Progenitor cell of endocrine pancreas (in vitro differentiated cells): ENCODE measurements around the gene WSB2. TPM values are rescaled to one million over a fixed set of nuclear protein-coding genes. Genes with fewer than 3 reads are reported as not detected.
"Not testable (repeated sequence)": the region's sequence is repeated elsewhere in the genome, so short reads cannot be mapped to it uniquely, and the experiment has no call there.

Experiments used
- DNase-seq: peaks from one replicate; pipeline ENCODE4 v3.0.0; 2021; ENCODE audit warnings: low spot score; ENCODE audit not compliant: unreplicated experiment
- H3K27ac Mint-ChIP-seq: 2 replicates; pipeline ENCODE4 v1.8.0; 2021; ENCODE audit warnings: mild to moderate bottlenecking, moderate library complexity, mixed read lengths
- H3K27me3 Mint-ChIP-seq: 2 replicates; pipeline ENCODE4 v1.8.0; 2021; ENCODE audit warnings: mixed read lengths
- H3K36me3 Mint-ChIP-seq: 2 replicates; pipeline ENCODE4 v1.8.0; 2022; ENCODE audit warnings: mixed read lengths; ENCODE audit not compliant: insufficient read depth
- H3K4me1 Mint-ChIP-seq: 2 replicates; pipeline ENCODE4 v1.8.0; 2021; ENCODE audit warnings: low read depth, mixed read lengths
- H3K4me3 Mint-ChIP-seq: 2 replicates; pipeline ENCODE4 v1.8.0; 2021; ENCODE audit warnings: low read depth, mild to moderate bottlenecking, moderate library complexity, mixed read lengths
- H3K9me3 Mint-ChIP-seq: 2 replicates; pipeline ENCODE4 v1.8.0; 2021; ENCODE audit warnings: low read depth, mixed read lengths
- total RNA-seq: library from RNA; stranded (reverse); gene quantifications from 2 replicates; pipeline ENCODE4 v1.2.1, GENCODE V29; 2021
- TF ChIP-seq, protein P1 (sequence below): fragments of 200-600 bp; sonication (generic); IDR thresholded peaks from one replicate; pipeline ENCODE4 v1.5.0; 2021; ENCODE audit warnings: antibody characterized with exemption, mild to moderate bottlenecking; ENCODE audit not compliant: unreplicated experiment

Gene WSB2
- total RNA-seq, 1 donor from 2014 or later = 46.9 TPM

DNA sequence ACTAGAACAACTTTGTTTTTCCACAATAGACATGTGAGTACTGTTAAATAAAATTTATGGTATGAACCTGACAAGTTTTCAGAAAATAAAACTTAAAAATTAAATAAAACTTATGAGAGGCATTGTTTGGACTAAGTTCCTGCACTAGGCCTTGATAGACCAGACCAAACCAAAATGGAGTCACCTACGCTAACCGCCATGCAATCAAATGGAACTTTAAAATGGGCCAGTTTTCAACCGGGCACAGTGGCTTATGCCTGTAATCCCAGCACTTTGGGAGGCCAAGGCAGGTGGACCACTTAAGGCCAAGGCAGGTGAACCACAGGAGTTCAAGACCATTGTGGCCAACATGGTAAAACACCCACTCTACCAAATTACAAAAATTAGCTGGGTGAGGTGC is 49.6 kb downstream of the WSB2 start:
- Mint-ChIP-seq H3K9me3 (no peaks in the 10 kb centered on the region), H3K4me3 (no peak overlapping the region), H3K4me1 (peaks cover 6% of the 10 kb centered on the region), H3K36me3 (no peaks in the 10 kb centered on the region), H3K27me3 (no peaks in the 10 kb centered on the region), H3K27ac (no peak overlapping the region)
- no peak for DNase-seq
- TF ChIP-seq, protein P1, sequence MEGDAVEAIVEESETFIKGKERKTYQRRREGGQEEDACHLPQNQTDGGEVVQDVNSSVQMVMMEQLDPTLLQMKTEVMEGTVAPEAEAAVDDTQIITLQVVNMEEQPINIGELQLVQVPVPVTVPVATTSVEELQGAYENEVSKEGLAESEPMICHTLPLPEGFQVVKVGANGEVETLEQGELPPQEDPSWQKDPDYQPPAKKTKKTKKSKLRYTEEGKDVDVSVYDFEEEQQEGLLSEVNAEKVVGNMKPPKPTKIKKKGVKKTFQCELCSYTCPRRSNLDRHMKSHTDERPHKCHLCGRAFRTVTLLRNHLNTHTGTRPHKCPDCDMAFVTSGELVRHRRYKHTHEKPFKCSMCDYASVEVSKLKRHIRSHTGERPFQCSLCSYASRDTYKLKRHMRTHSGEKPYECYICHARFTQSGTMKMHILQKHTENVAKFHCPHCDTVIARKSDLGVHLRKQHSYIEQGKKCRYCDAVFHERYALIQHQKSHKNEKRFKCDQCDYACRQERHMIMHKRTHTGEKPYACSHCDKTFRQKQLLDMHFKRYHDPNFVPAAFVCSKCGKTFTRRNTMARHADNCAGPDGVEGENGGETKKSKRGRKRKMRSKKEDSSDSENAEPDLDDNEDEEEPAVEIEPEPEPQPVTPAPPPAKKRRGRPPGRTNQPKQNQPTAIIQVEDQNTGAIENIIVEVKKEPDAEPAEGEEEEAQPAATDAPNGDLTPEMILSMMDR = no peak

DNA sequence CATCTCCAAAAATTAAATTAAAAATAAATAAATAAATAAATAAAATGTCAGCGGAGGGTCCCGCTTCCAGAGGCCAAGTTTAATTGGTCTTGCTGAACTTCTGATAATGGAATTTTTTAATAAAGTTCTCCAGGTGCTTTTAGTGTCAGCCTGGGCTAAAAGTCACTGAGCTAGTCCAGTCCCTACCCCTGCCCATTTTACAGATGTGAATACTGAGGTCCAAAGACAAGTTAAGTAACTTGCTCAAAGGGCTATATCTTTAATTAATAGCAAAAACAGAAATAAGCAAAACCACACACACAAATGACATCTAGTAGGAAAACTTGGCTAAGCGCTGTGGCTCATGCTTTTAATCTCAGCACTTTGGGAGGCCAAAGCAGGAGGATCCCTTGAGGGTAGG is 50.1 kb downstream of the WSB2 start:
- DNase-seq = no peak
- Mint-ChIP-seq H3K4me1 (peaks cover 3% of the 10 kb centered on the region), H3K36me3 (no peaks in the 10 kb centered on the region), H3K9me3 (no peaks in the 10 kb centered on the region), H3K4me3 (no peak overlapping the region), H3K27me3 (no peaks in the 10 kb centered on the region), H3K27ac (no peak overlapping the region)
- TF ChIP-seq, protein P1 = no peak

DNA sequence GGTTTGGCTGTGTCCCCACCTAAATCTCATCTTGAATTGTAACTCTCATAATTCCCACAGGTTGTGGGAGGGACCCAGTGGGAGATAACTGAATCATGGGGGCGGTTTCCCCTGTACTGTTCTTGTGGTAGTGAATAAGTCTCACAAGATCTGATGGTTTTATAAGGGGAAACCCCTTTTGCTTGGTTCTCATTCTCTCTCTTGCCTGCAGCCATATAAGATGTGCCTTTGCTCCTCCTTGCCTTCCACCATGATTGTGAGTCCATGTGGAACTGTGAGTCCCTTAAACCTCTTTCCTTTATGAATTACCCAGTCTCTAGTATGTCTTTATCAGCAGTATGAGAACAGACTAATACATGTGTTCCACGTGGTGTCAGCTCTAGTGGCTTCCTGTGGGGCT is 61.2 kb downstream of the WSB2 start:
- not testable (repeated sequence) for H3K4me3 Mint-ChIP-seq, H3K4me1 Mint-ChIP-seq, H3K27ac Mint-ChIP-seq, DNase-seq, H3K27me3 Mint-ChIP-seq, H3K9me3 Mint-ChIP-seq, H3K36me3 Mint-ChIP-seq

DNA sequence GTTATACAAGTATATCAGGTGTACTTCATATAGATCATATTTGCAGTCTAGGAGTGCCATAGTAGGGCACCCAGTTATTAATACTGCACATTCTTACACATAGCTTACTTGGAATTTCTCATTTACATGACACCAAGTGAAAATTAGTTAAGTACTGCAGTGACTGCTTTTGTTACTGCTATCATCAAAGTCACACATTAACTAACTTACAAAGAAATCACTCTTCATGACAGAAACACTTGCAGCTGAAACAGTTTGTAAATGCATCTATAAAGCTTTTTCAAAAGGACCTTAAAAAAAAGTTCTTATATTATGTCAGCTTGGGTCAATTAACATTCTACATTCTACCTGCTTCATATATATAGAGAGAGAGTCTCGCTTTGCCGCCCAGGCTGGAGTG is 62.3 kb downstream of the WSB2 start:
- no peak overlapping the region for H3K27ac Mint-ChIP-seq
- peaks cover 5% of the 10 kb centered on the region for H3K9me3 Mint-ChIP-seq
- no peaks in the 10 kb centered on the region for H3K27me3 Mint-ChIP-seq
- H3K36me3 Mint-ChIP-seq = no peaks in the 10 kb centered on the region
- TF ChIP-seq, protein P1 = no peak
- no peak overlapping the region for H3K4me3 Mint-ChIP-seq
- no peak for DNase-seq
- peaks cover 9% of the 10 kb centered on the region for H3K4me1 Mint-ChIP-seq

DNA sequence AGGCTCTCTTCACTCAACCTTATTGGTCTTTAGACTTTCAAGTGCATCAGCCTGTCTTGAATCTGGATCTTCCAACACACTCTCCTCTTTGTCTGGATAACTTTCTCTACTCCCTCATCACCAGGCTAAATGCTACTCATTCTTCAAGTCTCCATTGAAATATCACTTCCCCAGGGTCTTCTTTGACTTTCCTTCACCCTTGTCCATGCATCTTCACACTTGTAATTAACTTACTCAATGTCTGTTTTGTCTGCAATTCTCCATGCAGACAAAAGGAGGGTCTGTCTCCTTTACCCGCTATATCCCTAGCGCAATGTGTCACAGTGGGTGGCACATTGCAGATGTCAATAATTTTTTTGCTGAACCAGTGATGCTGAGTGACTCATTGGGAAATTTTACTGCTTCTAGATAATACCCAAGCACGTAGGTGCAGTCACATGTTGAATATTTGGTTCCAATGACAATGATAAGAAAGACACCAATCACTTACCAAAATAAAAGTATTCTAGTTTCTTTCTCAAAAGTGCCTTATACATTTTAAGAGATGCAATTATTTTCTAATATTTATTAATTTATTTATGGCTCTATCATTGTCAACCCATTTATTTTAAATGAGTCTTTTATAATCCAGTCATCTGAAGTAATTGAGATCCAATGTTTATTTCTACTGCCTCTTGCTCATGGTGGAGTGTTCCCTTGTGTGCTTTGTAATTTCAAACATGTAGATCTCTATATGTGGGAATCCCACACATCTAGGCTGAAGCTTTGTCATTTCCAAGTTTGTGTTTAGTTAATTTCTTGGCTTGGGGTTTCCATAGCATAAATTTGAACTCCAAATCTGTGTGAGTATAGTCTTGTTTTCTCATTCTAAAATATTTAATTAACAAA is 66.2 kb downstream of the WSB2 start:
- Mint-ChIP-seq H3K9me3 (peaks cover 1% of the 10 kb centered on the region), H3K4me3 (no peak overlapping the region), H3K4me1 (peaks cover 9% of the 10 kb centered on the region), H3K27ac (no peak overlapping the region), H3K27me3 (no peaks in the 10 kb centered on the region), H3K36me3 (no peaks in the 10 kb centered on the region)
- no peak for DNase-seq
- TF ChIP-seq, protein P1 = no peak
